DND-41 (cell line): ENCODE results near the gene P3H3.

Source experiments
- ATAC-seq: fragments of 200-7000 bp; cut with Tn5 transposase; 3 replicates; pipeline ENCODE4 v1.9.1; 2021; ENCODE audit warnings: low read depth; ENCODE audit not compliant: insufficient read depth
- DNase-seq: peaks from one replicate; pipeline ENCODE4 v3.0.0-alpha.2; 2020
- H2AFZ ChIP-seq: 2 replicates; pipeline ENCODE4 v1.6.0; 2012; ENCODE audit warnings: low read depth, low read length
- H3K27ac ChIP-seq: 2 replicates; pipeline ENCODE4 v1.5.1; 2012; ENCODE audit warnings: low read length, inconsistent platforms
- H3K27me3 ChIP-seq: fragments of 200-600 bp; sonication (generic); 2 replicates; pipeline ENCODE4 v1.6.0; 2012; ENCODE audit warnings: low read length, mild to moderate bottlenecking, inconsistent platforms; ENCODE audit not compliant: insufficient read depth, poor library complexity
- H3K36me3 ChIP-seq: 2 replicates; pipeline ENCODE4 v1.5.1; 2012; ENCODE audit warnings: low read length, inconsistent platforms; ENCODE audit not compliant: insufficient read depth
- H3K4me1 ChIP-seq: 2 replicates; pipeline ENCODE4 v1.5.1; 2012; ENCODE audit warnings: mild to moderate bottlenecking, low read length; ENCODE audit not compliant: insufficient read depth
- H3K4me2 ChIP-seq: 2 replicates; pipeline ENCODE4 v1.6.0; 2012; ENCODE audit warnings: mild to moderate bottlenecking, moderate library complexity, low read length, inconsistent platforms; ENCODE audit not compliant: insufficient read depth
- H3K4me3 ChIP-seq, 2 experiments: fragments of 200-600 bp in 1 of 2; shearing (Covaris generic) in 1 of 2; 2 replicates each; pipeline ENCODE4 v1.5.1; 2012 to 2016; ENCODE audit warnings: inconsistent platforms in 2 of 2, low read length in 2 of 2, mild to moderate bottlenecking in 2 of 2, low read depth in 1 of 2, moderate library complexity in 1 of 2
- H3K79me2 ChIP-seq: 2 replicates; pipeline ENCODE4 v1.6.0; 2012; ENCODE audit warnings: low read length, inconsistent platforms; ENCODE audit not compliant: insufficient read depth
- H3K9ac ChIP-seq: 2 replicates; pipeline ENCODE4 v1.6.0; 2012; ENCODE audit warnings: low read depth, mild to moderate bottlenecking, inconsistent platforms, low read length, moderate library complexity
- H3K9me3 ChIP-seq: 2 replicates; pipeline ENCODE4 v1.5.1; 2012; ENCODE audit warnings: low read length, moderate library complexity, mild to moderate bottlenecking, inconsistent platforms; ENCODE audit not compliant: insufficient read depth, severe bottlenecking
- H4K20me1 ChIP-seq: 2 replicates; pipeline ENCODE4 v1.6.0; 2012; ENCODE audit warnings: low read length; ENCODE audit not compliant: insufficient read depth
- EZH2 ChIP-seq: IDR thresholded peaks from 3 replicates; pipeline ENCODE4 v1.6.1; 2012; ENCODE audit warnings: borderline replicate concordance, low read depth, mild to moderate bottlenecking, moderate library complexity, low read length, inconsistent platforms; ENCODE audit not compliant: severe bottlenecking
- TF ChIP-seq, protein P1 (sequence below): IDR thresholded peaks from 2 replicates; pipeline ENCODE4 v1.5.1; 2012; ENCODE audit warnings: borderline replicate concordance, low read length, moderate library complexity, mild to moderate bottlenecking; ENCODE audit not compliant: poor library complexity, severe bottlenecking; ENCODE audit errors: extremely low read depth

P3H3 gene

DNA sequence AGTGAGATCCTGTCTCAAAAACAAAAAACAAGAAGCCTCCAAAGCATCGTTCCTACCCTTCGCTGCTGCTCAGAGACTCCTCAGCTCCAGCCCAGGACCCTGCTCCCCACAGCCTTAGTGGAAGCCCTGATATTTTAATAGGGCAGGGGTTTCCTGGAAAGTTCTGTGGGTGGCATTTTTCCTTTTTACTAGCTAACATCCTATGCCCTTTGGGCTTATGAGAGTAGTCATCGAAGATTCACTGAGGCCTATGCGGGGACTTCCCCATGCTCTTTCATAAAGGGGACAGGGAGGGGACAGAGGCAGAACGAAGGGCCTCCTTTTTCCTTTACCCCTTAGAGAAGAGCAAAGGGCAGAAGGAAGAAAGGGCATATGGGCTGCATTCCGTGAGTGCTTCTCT lies 47.6 kb upstream of the P3H3 start:
- peaks cover 5% of the 10 kb centered on the region for H3K27me3 ChIP-seq
- TF ChIP-seq EZH2 = no peak
- TF ChIP-seq, protein P1, sequence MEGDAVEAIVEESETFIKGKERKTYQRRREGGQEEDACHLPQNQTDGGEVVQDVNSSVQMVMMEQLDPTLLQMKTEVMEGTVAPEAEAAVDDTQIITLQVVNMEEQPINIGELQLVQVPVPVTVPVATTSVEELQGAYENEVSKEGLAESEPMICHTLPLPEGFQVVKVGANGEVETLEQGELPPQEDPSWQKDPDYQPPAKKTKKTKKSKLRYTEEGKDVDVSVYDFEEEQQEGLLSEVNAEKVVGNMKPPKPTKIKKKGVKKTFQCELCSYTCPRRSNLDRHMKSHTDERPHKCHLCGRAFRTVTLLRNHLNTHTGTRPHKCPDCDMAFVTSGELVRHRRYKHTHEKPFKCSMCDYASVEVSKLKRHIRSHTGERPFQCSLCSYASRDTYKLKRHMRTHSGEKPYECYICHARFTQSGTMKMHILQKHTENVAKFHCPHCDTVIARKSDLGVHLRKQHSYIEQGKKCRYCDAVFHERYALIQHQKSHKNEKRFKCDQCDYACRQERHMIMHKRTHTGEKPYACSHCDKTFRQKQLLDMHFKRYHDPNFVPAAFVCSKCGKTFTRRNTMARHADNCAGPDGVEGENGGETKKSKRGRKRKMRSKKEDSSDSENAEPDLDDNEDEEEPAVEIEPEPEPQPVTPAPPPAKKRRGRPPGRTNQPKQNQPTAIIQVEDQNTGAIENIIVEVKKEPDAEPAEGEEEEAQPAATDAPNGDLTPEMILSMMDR = no peak
- no peak overlapping the region for H2AFZ ChIP-seq
- H3K9ac ChIP-seq = no peak overlapping the region
- no peaks in the 10 kb centered on the region for H4K20me1 ChIP-seq
- H3K27ac ChIP-seq = no peak overlapping the region
- H3K36me3 ChIP-seq = no peaks in the 10 kb centered on the region
- H3K4me2 ChIP-seq = no peak overlapping the region
- no peak overlapping the region for H3K4me3 ChIP-seq
- H3K9me3 ChIP-seq = no peaks in the 10 kb centered on the region
- ATAC-seq (no peak), DNase-seq (no peak)
- no peaks in the 10 kb centered on the region for H3K79me2 ChIP-seq
- H3K4me1 ChIP-seq = peaks cover 29% of the 10 kb centered on the region

DNA sequence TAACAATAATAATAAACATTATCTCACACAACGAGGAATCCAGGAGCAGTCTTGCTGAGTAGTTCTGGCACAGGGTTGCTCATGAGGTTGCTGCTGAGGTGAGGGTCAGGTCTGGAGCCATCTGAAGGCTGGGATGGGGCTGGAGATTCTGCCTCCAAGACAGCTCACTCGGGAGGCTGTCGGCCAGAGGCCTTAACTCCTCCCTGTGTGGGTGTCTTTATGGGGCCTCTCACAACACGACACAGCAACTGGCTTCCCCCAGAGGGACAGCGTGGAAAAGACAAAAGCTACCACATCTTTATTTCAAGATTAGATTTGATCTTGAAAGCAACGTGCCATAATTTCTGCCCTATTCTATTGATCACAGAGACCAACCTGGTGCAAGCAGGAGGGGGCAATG lies 46.1 kb upstream of the P3H3 start:
- Histone ChIP-seq H3K27me3 (peaks cover 7% of the 10 kb centered on the region), H3K27ac (no peak overlapping the region), H3K4me2 (no peak overlapping the region), H3K79me2 (no peaks in the 10 kb centered on the region), H3K9ac (no peak overlapping the region), H3K4me3 (no peak overlapping the region), H3K4me1 (peaks cover 33% of the 10 kb centered on the region), H3K9me3 (no peaks in the 10 kb centered on the region), H4K20me1 (no peaks in the 10 kb centered on the region), H3K36me3 (no peaks in the 10 kb centered on the region), H2AFZ (0 out of 2 replicates have a peak overlapping the region, but pooled peaks have one; percentile 2)
- ATAC-seq (no peak), DNase-seq (no peak)
- TF ChIP-seq EZH2 = no peak
- TF ChIP-seq, protein P1 = no peak

DNA sequence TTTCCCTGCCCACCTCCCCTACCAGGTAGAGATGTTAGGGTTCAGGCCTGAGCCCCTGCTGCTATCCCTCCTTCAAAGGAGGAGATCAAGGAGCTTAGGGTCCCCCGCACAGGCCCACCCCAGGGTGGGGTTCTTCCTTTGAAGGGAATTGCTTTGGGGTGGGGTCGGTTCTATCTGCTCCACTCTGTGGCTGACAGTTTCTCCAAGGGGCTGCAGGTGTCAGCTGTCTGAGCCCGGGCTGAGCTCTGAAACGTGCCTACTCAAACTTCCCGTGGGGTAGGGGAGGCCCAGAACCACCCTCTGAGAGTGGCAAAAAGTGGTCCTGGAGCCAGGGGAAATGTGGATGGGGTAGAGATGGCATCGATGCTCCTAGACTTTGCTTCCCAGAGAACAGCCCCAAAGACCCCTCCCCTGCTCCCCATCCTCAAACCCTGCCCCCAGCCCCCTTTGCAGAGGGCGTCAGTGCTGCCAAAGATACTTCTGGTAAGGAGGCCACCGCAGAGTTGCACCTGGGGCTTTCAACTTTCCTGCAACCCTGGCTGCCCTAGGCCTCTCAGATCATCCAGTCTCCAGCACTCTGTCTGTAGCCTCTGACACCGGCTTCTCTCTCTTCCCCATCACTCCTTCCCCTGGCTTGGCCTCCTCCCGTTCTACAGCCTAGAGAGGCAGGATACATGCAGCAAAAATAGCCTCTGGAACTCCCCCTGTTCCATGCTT lies 45.2 kb upstream of the P3H3 start:
- Histone ChIP-seq H2AFZ (peak overlapping the region; percentile 26; the same call in 1 of the 2 replicates), H3K27me3 (peaks cover 6% of the 10 kb centered on the region), H3K27ac (peak overlapping the region; percentile 42; the same call in 1 of the 2 replicates), H3K4me2 (no peak overlapping the region), H3K4me3 (no peak overlapping the region), H3K36me3 (no peaks in the 10 kb centered on the region), H3K9ac (no peak overlapping the region), H3K79me2 (no peaks in the 10 kb centered on the region), H4K20me1 (no peaks in the 10 kb centered on the region), H3K9me3 (no peaks in the 10 kb centered on the region), H3K4me1 (peaks cover 33% of the 10 kb centered on the region)
- ATAC-seq = peak; percentile 57
- no peak for TF ChIP-seq EZH2
- TF ChIP-seq, protein P1 = no peak
- DNase-seq = peak; percentile 66

- Histone ChIP-seq H3K27me3 (peaks cover 6% of the 10 kb centered on the region), H3K9me3 (no peaks in the 10 kb centered on the region), H3K4me1 (peaks cover 25% of the 10 kb centered on the region), H3K36me3 (no peaks in the 10 kb centered on the region), H3K79me2 (no peaks in the 10 kb centered on the region), H3K27ac (no peak overlapping the region), H4K20me1 (no peaks in the 10 kb centered on the region), H3K4me3 (no peak overlapping the region), H3K4me2 (no peak overlapping the region), H2AFZ (no peak overlapping the region), H3K9ac (no peak overlapping the region)
- TF ChIP-seq EZH2 = no peak
- TF ChIP-seq, protein P1 = no peak
- ATAC-seq = no peak
- no peak for DNase-seq
Observed at GRCh38 chr12:6783828-6784227, 44.4 kb upstream of the P3H3 start.
